ENCODE measurements around the gene ABLIM2.

ABLIM2 gene

GRCh38 chr4:8174970-8175369 lies 16.4 kb upstream of the ABLIM2 start:
- DNase-seq (ENCODE audit: low read depth), result no peak

GRCh38 chr4:8173492-8174242 lies 15.1 kb upstream of the ABLIM2 start:
- no peak for DNase-seq (ENCODE audit: low read depth)

DNA sequence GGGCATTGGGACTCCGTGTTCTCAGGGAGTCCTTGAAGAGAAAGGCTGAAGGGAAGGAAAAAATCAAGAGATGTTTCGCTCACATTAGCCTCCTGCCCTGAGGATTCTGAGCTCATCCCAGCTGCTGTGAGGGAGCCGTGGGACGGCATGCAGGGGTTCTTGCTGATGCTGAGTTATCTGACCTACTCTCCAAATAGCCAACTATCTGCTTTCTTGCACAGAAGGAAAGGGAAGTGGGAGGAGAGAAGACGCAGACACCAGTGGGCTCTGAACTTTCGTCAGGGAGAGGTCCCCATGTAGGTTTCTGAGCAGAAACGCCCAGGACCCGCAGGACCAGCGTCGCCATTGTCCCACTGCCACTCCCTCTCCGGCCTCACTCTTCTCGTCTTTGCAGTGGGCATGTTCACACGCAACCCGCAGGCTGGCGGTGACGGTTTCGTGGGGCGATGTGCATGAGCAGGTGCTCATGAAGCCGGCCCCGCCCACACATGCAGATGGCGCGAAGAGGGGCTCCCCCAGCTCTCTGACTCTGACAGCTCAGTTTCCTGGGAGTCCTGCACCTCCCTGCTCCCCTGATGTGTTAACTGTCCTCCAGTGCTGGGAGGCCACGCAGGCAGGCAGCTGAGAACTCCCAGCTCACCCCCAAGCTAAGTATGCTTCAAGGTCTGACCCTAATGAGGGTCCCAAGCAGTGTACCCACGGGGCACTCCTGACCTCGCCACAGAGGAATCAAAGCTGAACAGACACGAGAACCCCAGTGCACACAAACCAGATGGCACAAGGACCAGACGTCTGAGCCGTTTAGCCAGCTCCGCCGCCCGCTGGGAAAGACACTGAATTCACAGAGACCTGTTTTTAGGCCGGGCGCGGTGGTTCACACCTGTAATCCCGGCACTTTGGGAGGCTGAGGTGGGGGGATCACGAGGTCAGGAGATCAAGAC lies 13.6 kb upstream of the ABLIM2 start:
- no peak for DNase-seq (ENCODE audit: low read depth)

- no peak for DNase-seq (ENCODE audit: low read depth)
Measured at GRCh38 chr4:8171266-8171665, 12.7 kb upstream of the ABLIM2 start.

GRCh38 chr4:8170341-8170740 lies 11.7 kb upstream of the ABLIM2 start:
- DNase-seq (ENCODE audit: low read depth), result no peak

- DNase-seq (ENCODE audit: low read depth), result no peak
Measured at GRCh38 chr4:8169763-8170162, 11.2 kb upstream of the ABLIM2 start.

DNA sequence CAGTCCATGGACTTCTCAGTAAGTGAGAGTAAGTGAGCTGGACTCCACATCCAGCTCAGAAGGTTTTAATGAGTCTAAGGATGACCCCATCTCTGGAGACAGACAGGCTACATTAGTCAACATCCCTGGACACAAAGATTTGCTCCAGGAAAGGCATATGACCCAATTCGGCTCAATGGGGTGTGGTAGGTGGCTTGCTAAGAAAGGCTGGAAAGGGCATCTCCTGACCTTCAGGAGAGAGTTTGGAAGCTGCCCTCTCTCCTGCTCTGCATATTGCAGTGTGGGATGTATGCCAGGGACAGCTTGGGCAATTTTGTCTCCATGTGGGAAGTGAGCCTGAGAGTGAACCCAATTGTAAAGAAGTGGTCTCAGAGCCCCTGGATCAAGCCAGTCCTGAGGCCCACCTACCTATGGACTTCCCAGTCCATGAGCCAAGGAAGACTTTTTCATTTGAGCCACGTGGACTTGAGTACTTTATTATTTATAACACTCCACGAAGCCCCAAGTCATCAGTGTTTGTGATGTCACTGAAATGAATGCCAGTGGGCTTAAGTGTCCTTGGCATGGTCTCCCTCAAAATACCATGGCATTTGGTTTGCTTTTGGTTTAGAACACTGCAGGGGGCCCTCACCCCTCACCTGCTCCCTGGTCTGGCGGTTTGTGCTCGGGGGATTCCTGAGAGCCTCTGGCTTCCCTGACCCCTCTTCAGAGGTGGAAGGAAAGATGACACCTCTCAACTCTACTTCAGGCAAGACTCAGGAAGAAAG lies 10.4 kb upstream of the ABLIM2 start:
- no peak for DNase-seq (ENCODE audit: low read depth)

DNA sequence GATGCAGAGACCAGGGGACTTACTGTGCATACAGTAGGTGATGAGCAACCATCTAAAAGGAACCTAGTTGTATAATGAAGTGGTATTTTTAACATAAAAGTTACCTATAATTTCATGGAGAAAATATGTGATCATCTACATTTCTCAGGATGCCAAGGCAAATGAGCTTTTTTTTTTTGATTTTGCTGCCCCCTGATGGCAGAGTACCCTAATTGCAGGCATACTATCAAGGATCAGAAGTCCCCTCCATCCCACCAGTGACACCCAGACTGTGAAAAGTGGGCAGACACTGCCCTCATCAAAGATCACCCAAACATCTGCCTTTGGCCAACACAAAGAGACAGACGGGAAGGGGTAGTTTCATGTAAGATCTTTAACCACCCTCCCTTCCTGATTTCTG lies 9.6 kb upstream of the ABLIM2 start:
- no peak for DNase-seq (ENCODE audit: low read depth)

GRCh38 chr4:8167815-8168214 lies 9.2 kb upstream of the ABLIM2 start:
- DNase-seq (ENCODE audit: low read depth), result no peak

GRCh38 chr4:8167291-8167690 lies 8.7 kb upstream of the ABLIM2 start:
- DNase-seq (ENCODE audit: low read depth), result no peak

DNA sequence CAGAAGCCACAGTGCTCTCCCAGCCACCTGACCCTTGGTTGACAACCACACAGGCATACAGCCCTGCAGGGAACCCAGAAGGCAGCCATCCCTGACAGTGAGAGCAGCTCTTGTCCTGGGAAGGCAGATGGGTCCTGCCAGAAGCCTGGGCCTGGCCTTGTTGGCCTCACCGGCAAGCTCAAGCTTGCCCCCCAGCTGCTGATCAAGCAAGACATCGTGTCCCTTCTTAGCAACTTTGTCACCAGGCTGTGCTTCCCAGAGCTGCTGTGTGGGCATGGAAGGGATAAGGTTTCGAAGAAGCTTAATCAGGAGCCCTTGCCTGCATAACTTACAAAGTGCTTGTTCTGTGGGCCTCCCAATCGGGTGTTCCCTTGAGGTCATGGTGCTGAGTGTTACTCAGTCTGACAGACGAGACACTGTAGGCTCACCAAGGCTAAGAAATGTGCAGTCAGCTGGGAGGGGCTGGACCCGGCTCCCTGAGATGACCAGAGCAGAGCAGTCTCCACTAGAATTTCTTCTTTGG lies 6.8 kb upstream of the ABLIM2 start:
- peak; percentile 12 for DNase-seq (ENCODE audit: low read depth)

GRCh38 chr4:8164687-8165086 lies 6.1 kb upstream of the ABLIM2 start:
- no peak for DNase-seq (ENCODE audit: low read depth)

DNA sequence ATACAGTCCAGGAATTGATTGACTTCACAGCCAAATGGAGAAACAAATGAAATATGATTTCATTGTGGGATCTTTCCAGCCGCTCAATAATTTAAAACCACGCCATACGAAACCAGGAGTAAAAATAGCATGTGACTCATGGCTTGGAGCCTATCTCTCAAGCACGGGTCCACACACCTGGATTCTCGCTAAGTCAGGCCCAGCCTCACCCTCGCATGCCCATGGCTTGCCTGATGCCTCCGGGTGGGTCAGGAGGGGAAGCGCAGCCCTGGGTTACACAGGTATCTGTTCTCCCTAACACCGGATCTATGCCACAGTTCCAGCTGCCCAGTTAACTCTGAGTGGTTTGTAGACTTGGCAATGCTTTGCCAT lies 5.6 kb upstream of the ABLIM2 start:
- no peak for DNase-seq (ENCODE audit: low read depth)

DNA sequence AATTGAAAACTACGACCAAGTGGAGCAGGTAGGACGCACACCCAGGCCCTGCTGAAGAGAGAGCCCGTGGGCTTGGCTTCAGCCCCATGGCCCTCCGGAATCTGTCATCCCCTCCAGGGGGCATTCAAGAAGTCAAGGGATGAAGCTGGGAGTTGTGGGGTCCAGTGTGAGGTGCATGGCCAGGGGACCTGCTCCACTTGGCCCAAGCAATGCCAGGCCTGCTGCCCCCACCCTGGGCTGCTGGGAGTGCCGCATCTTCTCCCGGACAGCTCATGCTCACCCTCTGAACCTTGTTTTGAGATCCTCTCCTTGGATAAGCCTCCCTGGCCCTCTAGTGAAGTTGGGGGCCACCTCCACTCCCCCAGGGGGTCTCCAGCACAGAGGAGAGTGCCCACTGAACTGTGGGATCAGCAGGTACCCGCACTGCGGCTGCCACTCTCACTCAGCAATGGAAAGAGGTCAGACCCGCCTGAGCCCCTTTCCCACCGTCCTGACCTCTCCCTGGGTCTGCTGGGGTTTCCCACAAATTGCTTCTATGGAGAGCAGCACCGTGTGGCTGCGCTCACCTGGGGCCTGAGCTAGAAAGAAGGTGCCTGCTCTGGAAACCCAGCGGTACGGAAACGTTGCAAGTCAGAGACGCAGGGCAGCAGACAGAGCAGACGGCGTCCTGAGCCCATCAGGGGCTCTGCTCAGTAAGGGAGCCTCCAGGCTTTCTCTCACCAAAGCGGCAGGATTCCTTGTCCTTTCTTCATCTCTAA lies 5.0 kb upstream of the ABLIM2 start:
- no peak for DNase-seq (ENCODE audit: low read depth)

DNA sequence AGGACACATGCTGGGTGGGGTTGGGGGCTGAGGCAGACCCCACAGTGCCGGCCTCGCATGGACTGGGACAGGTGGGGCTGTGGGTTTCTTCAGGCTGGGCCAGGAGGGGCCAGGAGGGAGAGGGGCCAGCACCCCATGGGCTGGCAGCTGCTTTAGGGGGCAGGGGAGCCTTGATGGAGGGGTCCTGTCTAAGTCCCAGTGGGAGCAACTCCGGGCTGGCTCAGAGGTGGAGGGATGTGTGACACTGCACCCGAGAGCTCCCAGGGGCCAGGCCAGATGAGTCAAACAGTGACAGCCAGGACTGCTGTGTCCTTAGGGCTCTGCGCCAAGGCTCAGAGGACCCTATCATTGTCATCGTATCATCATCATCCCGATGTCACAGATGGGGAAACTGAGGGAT lies 4.4 kb upstream of the ABLIM2 start:
- no peak for DNase-seq (ENCODE audit: low read depth)

DNA sequence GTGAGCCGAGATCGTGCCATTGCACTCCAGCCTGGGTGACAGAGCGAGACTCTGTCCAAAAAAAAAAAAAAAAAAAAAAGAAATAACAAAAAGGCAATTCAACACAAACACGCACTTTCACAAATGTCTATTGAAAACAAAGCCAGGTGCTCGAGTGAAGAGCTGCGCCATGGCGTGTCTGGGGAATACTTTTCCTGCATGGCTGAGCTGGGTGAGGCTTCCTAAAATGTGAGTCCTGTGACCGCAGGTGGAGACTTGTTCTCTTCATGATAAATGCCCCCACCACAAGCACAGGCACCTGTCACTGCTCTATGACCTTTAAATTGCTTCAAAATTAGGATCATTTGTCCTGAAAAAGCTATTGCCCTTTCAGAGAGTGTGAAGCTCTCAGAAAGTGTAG lies 4.0 kb upstream of the ABLIM2 start:
- no peak for DNase-seq (ENCODE audit: low read depth)

DNA sequence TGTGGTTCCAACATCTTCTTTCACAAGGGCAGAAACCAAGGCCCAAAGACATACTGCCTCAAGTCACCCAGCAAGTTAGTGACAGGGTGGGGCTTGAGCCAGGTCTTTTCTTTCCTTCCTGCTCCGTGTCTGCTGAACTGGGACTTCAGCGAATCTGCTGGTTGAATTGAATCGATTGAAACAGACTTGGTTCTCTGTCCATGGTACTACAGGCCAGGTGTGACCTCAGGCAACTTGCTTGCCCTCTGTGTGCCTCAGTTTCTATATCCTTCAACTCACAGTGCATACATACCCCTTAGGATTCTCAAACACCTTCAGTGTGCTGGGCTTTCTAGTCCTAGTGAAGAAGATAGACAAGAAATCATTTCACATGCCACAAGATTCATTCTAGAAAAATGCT lies 2.0 kb upstream of the ABLIM2 start:
- DNase-seq (ENCODE audit: low read depth), result no peak

- DNase-seq (ENCODE audit: low read depth), result no peak
Measured at GRCh38 chr4:8160233-8160560, 1.6 kb upstream of the ABLIM2 start.

- no peak for DNase-seq (ENCODE audit: low read depth)
Measured at GRCh38 chr4:8159537-8160232, 1.1 kb upstream of the ABLIM2 start.

- DNase-seq (ENCODE audit: low read depth), result no peak
Measured at GRCh38 chr4:8157944-8158709, 486 bp downstream of the ABLIM2 start.

All from stromal cell of bone marrow (primary cell).